ENCODE measurements around the gene STK39.
"Not testable (repeated sequence)": the region's sequence is repeated elsewhere in the genome, so short reads cannot be mapped to it uniquely, and the experiment has no call there.

Gene STK39

GRCh38 chr2:168132389-168132788 lies 115.0 kb downstream of the STK39 start:
- DNase-seq = no peak

DNA sequence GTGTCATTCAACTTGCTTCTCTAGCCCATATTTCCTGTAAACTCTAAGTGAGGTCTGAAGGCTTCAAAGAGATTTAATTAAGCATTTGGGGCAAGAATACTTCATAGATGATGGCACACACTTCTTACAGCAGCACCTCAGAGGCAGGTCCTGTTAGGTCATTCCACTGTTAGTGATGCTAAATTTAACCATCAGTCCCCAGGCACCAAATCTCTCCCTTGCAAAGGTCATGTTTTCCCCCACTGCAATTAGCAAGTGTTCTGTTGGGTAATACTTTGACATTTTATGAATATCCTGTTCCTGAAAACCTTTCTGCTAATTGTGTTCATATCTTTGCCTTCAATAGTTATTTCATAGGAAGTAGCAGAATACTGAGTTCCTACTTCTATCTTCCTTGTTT lies 117.0 kb downstream of the STK39 start:
- no peak for DNase-seq

DNA sequence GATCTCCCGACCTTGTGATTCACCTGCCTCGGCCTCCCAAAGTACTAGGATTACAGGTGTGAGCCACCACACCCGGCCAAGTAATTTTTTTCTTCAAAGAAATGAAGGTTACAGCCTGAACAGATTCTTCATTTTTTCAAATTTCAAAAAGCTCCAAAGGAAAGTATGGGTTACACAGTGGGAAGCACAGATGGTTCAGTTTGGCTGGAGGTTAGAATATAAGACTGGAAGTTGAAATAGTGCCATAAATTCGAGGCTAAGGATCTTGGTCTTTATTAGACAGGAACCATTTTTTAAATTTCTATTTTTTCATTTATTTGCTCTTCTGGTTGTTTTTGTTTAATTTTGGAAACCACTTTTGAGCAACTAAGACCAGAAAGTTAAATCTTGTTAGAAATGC lies 120.0 kb downstream of the STK39 start:
- no peak for DNase-seq

DNA sequence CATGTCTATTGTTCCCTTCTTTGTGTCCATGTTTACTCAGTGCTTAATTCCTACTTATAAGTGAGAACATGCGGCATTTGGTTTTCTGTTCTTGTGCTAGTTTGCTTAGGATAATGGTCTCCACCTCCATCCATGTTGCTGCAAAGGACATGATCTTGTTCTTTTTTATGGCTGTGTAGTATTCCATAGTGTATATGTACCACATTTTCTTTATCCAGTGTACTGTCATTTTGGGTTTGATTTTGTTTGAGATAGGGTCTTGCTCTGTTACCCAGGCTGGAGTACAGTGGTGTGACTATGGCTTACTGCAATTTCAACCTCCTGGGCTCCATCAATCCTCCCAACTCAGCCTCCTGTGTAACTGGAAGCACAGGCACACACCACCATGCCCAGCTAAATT lies 125.2 kb downstream of the STK39 start:
- not testable (repeated sequence) for DNase-seq

DNA sequence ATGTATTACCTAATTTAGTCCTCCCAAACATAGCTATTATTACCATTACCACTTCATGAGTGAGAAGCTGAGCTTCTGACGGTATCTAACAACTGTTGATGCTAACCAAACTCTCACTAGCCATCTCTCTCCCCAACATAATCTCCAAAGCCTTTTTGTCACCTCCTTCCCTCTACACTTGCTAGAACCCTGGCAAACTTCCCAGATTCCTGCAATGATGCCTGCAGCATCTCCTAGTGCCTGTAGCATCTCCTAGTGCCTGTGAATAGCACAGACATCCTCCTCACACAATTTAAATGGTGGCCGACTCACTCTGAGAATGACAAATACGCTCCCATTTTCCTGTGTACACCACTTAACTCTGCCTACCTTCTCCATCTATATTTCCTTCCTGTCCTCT lies 126.7 kb downstream of the STK39 start:
- DNase-seq = no peak

- no peak for DNase-seq
These were observed 127.1 kb downstream of the STK39 start for GRCh38 chr2:168120310-168120709.

- DNase-seq = no peak
These were observed 127.8 kb downstream of the STK39 start for GRCh38 chr2:168119515-168120141.

DNA sequence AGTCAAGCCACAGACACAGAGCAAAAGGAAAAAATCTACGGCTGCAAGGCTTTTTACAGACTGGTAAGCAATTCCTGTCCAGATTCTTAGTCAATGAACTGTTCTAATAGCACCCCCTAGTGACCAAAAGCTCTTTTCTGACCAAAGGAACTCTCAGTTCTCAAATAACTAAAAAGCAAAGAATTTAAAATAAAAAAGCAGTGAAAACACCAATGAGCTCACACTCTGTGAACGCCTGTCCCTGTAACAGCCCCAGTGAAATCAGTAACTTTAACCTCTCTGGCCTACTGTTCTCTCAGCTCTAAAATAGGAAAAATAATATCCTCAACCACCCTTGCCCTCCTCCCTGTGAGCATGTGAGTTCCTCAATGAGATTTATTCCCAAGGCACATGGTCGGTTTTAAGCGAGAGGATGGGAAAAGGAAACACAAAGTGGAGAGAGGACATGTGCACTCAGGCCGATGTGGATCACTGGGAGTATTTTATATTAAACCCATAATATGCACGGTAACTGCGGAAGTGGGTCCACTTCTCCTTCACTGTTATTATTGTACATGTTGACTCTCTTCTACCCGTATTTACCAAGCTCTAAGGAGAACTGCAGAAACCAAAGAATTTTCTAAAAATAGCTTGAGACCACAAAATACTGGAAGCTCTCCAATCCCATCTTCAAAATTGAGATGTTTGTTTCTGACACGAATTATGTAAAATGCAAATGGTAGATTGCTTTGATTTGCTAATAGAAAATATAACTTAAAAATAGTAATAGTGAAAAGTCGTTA lies 128.5 kb downstream of the STK39 start:
- no peak for DNase-seq

GRCh38 chr2:168116448-168116847 lies 130.9 kb downstream of the STK39 start:
- no peak for DNase-seq

DNA sequence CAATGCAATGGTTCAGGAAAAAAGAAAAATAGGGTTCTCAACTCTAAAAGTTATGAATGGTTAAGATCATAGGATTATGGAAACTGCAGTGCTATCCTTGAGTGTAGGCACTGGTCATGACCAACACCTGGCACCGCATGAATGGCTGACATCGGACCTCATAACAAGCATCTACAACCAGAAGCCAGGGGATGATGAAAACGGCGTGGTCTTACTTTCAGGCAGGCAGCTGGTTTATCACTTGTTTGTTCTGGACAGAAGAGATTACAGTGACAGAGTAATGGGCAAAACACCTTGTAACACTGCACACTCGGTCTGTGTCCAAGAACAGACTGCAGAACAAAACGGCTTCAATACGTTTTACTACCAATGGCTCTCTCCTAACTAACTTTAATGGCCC lies 132.8 kb downstream of the STK39 start:
- no peak for DNase-seq

DNA sequence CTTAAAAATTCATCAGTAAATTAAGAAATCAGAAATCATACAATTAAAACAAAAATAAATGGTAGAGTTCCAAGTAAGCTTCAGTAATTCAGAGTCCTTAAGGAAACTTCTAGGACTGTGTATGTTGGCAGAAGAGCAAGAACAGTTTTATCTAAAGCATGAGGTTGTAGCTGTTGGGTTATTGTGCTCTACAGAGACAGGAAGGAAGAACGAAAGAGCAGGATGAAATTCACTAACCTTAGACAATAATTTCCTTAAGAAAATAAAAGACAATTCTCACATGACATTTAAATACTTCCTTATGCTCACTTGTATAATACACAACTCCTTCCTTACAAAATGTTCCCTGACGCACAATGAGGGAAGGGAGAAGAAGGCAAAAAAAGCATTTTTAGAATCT lies 133.4 kb downstream of the STK39 start:
- DNase-seq = no peak

GRCh38 chr2:168107322-168107721 lies 140.1 kb downstream of the STK39 start:
- DNase-seq = no peak

GRCh38 chr2:168105127-168105683 lies 142.2 kb downstream of the STK39 start:
- DNase-seq = no peak

DNA sequence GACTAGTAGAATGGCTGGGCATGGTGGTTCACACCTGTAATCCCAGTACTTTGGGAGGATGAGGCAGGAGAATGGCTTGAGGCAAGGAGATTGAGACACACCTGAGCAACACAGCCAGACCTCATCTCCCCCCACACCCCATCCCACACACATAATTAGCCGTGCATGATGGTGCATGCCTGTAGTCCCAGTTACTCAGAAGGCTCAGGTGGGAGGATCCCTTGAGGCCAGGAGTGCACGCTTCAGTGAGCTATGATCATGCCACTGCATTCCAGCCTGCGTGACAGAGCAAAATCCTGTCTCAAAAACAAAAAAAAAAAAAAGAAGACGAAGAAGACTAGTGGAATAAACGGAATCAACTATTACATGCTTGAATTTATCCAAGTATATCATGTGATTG lies 150.0 kb downstream of the STK39 start:
- no peak for DNase-seq

GRCh38 chr2:168096158-168096557 lies 151.2 kb downstream of the STK39 start:
- DNase-seq = no peak

DNA sequence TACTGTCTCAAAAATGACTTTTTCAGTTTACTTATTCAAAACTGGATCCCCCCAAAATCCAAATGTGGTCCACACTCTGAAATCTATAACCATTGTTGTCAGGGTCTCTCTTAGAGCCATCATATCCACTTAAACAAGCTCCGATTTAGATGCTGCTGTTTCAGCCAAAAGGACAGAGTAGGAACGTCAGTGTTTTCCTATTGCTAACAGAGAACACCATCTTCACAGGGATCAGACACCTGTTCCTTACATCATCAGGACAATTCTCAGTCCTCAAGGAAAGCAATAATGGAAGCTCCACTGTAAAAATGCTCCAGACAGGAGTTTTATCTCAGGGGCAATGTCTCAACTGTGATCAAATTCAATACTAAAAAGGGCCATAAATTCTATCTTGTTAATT lies 155.4 kb downstream of the STK39 start:
- DNase-seq = no peak

DNA sequence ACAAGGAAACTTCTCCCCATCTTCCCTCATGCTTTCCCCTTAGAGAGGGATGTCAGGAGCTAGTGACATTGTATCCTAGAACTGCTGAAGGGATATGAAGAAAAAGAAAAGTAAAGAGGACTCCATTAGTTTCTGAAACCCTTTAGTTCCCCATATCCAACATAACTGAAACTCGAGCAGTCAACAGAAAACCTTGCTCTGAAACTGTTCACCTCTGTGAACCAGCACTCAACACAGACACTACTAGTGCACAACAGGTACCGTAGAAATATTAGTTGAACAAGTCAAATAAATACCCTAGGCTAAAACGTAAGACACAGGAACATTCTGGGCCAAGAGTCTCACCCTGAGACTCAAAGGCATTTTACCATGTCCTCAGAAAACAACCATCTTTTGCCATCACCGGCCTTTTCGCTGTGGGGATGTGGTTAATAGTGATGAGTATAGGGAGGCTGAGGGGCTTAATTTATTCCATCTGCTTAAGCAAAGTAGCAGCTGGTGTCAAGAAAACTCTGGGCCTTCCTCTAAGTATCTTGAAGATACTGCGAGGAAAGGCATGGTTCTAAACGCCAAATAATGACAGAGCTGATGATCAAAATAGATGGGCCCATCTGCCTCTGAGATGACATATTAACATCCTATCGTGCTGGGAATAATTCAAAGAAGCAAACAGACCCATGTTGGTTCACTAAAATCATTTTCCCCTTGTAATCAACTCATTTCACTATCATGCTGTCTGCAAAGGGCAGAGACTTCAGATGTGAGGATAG lies 156.8 kb downstream of the STK39 start:
- DNase-seq = no peak

GRCh38 chr2:168089200-168089599 lies 158.2 kb downstream of the STK39 start:
- no peak for DNase-seq

DNA sequence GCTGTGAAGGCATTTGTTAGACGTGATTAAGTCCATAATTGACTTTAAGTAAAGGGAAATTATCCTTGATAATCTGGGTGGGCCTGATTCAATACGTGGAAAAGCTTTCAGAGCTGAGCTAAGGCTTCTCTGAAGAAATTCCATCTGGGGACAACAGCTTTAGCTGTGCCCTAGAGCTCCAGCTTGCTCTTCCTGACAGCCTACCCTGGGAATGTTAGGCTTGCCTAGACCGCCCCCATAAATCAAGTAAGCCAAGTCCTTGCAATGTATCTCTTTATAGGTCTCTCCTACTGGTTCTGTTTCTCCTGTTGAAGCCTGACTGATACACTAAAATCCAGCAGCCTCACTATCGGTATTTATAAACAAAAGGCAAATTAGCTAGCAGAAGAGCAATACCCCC lies 160.0 kb downstream of the STK39 start:
- DNase-seq = no peak

GRCh38 chr2:168086851-168087250 lies 160.5 kb downstream of the STK39 start:
- no peak for DNase-seq

DNA sequence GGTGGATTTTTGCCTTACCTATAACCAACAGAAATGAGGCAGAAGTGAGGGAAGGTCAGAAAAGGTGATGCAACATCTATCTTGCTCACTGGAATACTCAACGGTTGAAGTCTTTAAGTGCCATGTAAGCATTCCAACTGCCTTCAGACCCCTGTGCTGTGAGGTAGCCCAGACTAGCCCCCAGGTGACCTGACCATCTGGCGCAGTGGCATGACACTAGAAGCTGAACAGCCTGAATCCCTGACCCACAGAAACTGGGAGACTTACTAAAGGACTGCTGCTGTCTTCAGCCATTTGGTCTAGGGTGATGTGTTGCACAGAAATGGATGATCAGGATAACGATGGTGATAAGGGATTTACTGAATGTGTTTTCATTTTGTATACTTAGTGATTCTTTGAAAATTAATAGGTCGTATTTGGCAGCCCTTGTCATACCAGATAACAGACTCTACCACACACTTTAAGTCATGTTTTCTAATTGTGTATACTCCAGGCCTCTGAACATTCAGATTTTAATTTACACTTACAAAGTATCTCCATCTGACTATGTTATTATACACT lies 161.5 kb downstream of the STK39 start:
- DNase-seq = no peak

DNA sequence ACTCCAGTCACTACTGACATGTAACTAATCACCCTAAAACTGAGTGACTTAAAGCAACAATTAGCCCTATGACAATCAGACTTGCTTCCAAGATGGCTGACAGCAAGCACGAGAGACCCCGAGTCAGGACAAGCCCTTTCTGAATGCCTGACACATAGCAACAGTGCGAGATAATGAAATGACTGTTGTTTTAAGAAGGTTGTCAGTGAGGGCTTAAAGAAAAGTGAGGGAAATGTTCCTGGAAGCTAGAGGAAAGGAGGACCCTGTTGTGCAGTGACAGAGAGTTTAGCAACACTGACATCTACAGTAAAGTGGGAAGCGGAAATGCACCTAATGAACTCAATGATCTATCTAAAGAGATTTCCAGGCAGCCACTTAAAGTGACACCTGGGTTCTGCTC lies 163.1 kb downstream of the STK39 start:
- DNase-seq = no peak

DNA sequence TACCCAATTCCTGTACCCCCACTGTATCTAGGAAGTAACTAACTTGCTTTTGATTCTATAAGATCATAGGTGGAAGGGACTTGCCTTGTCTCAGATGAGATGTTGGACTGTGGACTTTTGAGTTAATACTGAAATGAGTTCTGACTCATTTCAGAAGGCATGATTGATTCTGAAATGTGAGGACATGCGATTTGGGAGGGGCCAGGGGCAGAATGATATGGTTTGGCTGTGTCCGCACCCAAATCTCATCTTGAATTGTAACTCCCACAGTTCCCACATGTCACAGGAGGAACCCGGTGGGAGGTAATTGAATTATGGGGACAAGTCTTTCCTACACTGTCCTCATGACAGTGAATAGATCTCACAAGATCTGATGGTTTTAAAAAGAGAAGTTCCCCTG lies 165.9 kb downstream of the STK39 start:
- not testable (repeated sequence) for DNase-seq
